K562 (cell line): ENCODE results near the gene GHRL. TPM values are rescaled to one million over a fixed set of nuclear protein-coding genes. Genes with fewer than 3 reads are reported as not detected.
A peak's percentile ranks its signal among the peaks of the same experiment; 100 is the strongest.

Experiments used
- ATAC-seq: fragments of 200-7000 bp; cut with Tn5 transposase; 3 replicates; pipeline ENCODE4 v1.9.1; 2020; ENCODE audit warnings: moderate library complexity
- BruUV-seq: library from RNA; stranded (reverse); fragments of 400-500 nt; replicated peaks from 2 replicates; lab custom pipeline; 2021; lab: Mats Ljungman, UMichigan
- CTCF ChIA-PET: fragments of 300-600 bp; formaldehyde crosslinking; extraction: SDS; loops from one replicate; lab custom pipeline; 2021; ENCODE audit warnings: low intra/inter-chr PET ratio; lab: Yijun Ruan, JAX
- POLR2A ChIA-PET: fragments of 300-600, 350-650 bp; sonication (Branson Sonifier 250); formaldehyde crosslinking; extraction: SDS; loops from one replicate; lab custom pipeline; 2021; ENCODE audit warnings: antibody characterized with exemption, inconsistent platforms; lab: Yijun Ruan, JAX
- DNase-seq, 4 experiments: peaks; one replicate each; pipeline versions ENCODE4 v3.0.0 to v3.0.0-alpha.2; 2011 to 2018; ENCODE audit warnings: low spot score in 3 of 4, mixed read lengths in 3 of 4; ENCODE audit errors: extremely low read depth in 1 of 4
- FAIRE-seq: peaks from 2 replicates; lab custom pipeline; 2011; peaks lifted over from hg19 to GRCh38; lab: Jason Lieb, UNC
- H2AFZ ChIP-seq: 2 replicates; pipeline ENCODE4 v1.6.0; 2011; ENCODE audit warnings: low read depth, low read length, control low read depth, inconsistent platforms
- H3K27ac ChIP-seq: fragments of 200-600 bp; 3 replicates; pipeline ENCODE4 v1.8.0; 2011; ENCODE audit warnings: low read depth, mild to moderate bottlenecking, control low read depth, inconsistent platforms, low read length, moderate library complexity, mixed read lengths; ENCODE audit errors: extremely low read depth
- H3K27me3 ChIP-seq, 2 experiments: fragments of 300-600 bp in 1 of 2; 2 replicates in 1 of 2; 3 replicates in 1 of 2; pipeline versions ENCODE4 v1.6.0 to v1.8.0; 2011; ENCODE audit warnings: inconsistent platforms in 2 of 2, low read length in 2 of 2, mild to moderate bottlenecking in 1 of 2, mixed read lengths in 1 of 2, moderate library complexity in 1 of 2; ENCODE audit not compliant: control insufficient read depth in 2 of 2, insufficient read depth in 2 of 2
- H3K36me3 ChIP-seq: fragments of 300-600 bp; 3 replicates; pipeline ENCODE4 v1.8.0; 2011; ENCODE audit warnings: mild to moderate bottlenecking, low read length, inconsistent platforms; ENCODE audit not compliant: control insufficient read depth, insufficient read depth
- H3K4me1 ChIP-seq, 2 experiments: fragments of 200-600 bp in 1 of 2; replicated peaks in 1 of 2; 2 replicates in 1 of 2; 3 replicates in 1 of 2; pipeline versions ENCODE4 v1.5.1 to v1.8.0; 2011; ENCODE audit warnings: inconsistent platforms in 2 of 2, low read length in 2 of 2, mild to moderate bottlenecking in 1 of 2, mixed read lengths in 1 of 2, moderate library complexity in 1 of 2; ENCODE audit not compliant: control insufficient read depth in 2 of 2, insufficient read depth in 2 of 2
- H3K4me2 ChIP-seq: 2 replicates; pipeline ENCODE4 v1.6.1; 2011; ENCODE audit warnings: low read length, control low read depth, inconsistent platforms, mixed read lengths; ENCODE audit not compliant: insufficient read depth
- H3K4me3 ChIP-seq: fragments of 200-600 bp; sonication (generic), shearing (Covaris generic); 2 replicates; pipeline ENCODE4 v1.5.1; 2016; ENCODE audit warnings: control low read depth, inconsistent platforms
- H3K79me2 ChIP-seq: fragments of 200-600 bp; 3 replicates; pipeline ENCODE4 v1.8.0; 2011; ENCODE audit warnings: low read length, inconsistent platforms; ENCODE audit not compliant: control insufficient read depth, insufficient read depth
- H3K9ac ChIP-seq, 2 experiments: 2 replicates each; pipeline versions ENCODE4 v1.6.0 to v1.6.1; 2011; ENCODE audit warnings: low read depth in 2 of 2, low read length in 2 of 2, control low read depth in 1 of 2, inconsistent platforms in 1 of 2, mild to moderate bottlenecking in 1 of 2, mixed read lengths in 1 of 2; ENCODE audit not compliant: insufficient read depth in 1 of 2
- H3K9me1 ChIP-seq: one replicate; pipeline ENCODE4 v1.6.0; 2011; ENCODE audit warnings: inconsistent platforms, mild to moderate bottlenecking, low read length, moderate library complexity; ENCODE audit not compliant: control insufficient read depth, insufficient read depth
- H3K9me3 ChIP-seq: replicated peaks from 2 replicates; pipeline ENCODE4 v1.5.1; 2011; ENCODE audit warnings: low read depth, low read length, inconsistent platforms; ENCODE audit not compliant: control insufficient read depth, insufficient read depth
- H4K20me1 ChIP-seq: replicated peaks from 2 replicates; pipeline ENCODE4 v1.6.1; 2011; ENCODE audit warnings: low read length, inconsistent platforms, mixed read lengths; ENCODE audit not compliant: control insufficient read depth, insufficient read depth
- AFF4 ChIP-seq: sonication (generic); formaldehyde crosslinking; IDR thresholded peaks from 2 replicates; pipeline ENCODE4 v1.8.0; 2023; ENCODE audit warnings: mild to moderate bottlenecking, missing genetic modification reagents
- CREB3 ChIP-seq: fragments of 450-650 bp; conservative IDR thresholded peaks from 2 replicates; pipeline ENCODE4 v1.6.1; 2016; ENCODE audit warnings: missing genetic modification characterization, low read depth, mild to moderate bottlenecking, missing compliant biosample characterization, moderate library complexity
- CTCF ChIP-seq, 3 experiments: IDR thresholded peaks in 2 of 3; conservative IDR thresholded peaks in 1 of 3; 2 replicates each; pipeline ENCODE4 v1.5.1; 2011 to 2012; ENCODE audit warnings: low read length in 3 of 3, mild to moderate bottlenecking in 3 of 3, control low read depth in 2 of 3, improper control_type of control experiment in 1 of 3, inconsistent platforms in 1 of 3, low read depth in 1 of 3, mixed read lengths in 1 of 3, moderate library complexity in 1 of 3; ENCODE audit not compliant: insufficient read depth in 2 of 3
- GATAD2B ChIP-seq: fragments of 450-650 bp; IDR thresholded peaks from 2 replicates; pipeline ENCODE4 v1.6.1; 2017; ENCODE audit warnings: mild to moderate bottlenecking, borderline replicate concordance
- HEY1 ChIP-seq: fragments of 250-450 bp; sonication (Bioruptor Pico); IDR thresholded peaks from 2 replicates; pipeline ENCODE4 v1.5.0; 2020; ENCODE audit warnings: mild to moderate bottlenecking, moderate library complexity, borderline replicate concordance
- NR2F6 ChIP-seq: fragments of 450-650 bp; formaldehyde crosslinking; IDR thresholded peaks from 2 replicates; pipeline ENCODE4 v1.4.0; 2020; ENCODE audit warnings: mild to moderate bottlenecking
- POLR2A ChIP-seq: fragments of 450-650 bp; conservative IDR thresholded peaks from 2 replicates; pipeline ENCODE4 v1.6.1; 2016
- POLR2G ChIP-seq: fragments of 200-400 bp; formaldehyde crosslinking; IDR thresholded peaks from 2 replicates; pipeline ENCODE4 v1.6.1; 2017; ENCODE audit warnings: low read depth, mild to moderate bottlenecking, antibody characterized with exemption, low read length, moderate library complexity
- SFPQ ChIP-seq: fragments of 200-400 bp; formaldehyde crosslinking; IDR thresholded peaks from 2 replicates; pipeline ENCODE4 v1.6.1; 2017; ENCODE audit warnings: mild to moderate bottlenecking, low read depth, low read length, moderate library complexity
- ZFP36 ChIP-seq: fragments of 150-350 bp; IDR thresholded peaks from 2 replicates; pipeline ENCODE4 v1.6.1; 2018; ENCODE audit warnings: low read length, low read depth; ENCODE audit not compliant: partially characterized antibody
- ZNF274 ChIP-seq: IDR thresholded peaks from 2 replicates; pipeline ENCODE4 v1.6.1; 2011; ENCODE audit warnings: low read depth, mild to moderate bottlenecking, low read length, moderate library complexity, borderline replicate concordance
- WGBS: fragments of 100-300 bp; shearing (Covaris generic); methylation state at CpG from one replicate; pipeline ENCODE4 v1.1.6; 2016; ENCODE audit warnings: low coverage, mixed read lengths; ENCODE audit not compliant: insufficient coverage; ENCODE audit errors: missing lambda C conversion rate; 5-methylcytosine and 5-hydroxymethylcytosine counted together
- in situ Hi-C: fragments of 300-500 bp; cut with MboI; formaldehyde crosslinking; loops from 4 replicates; pipeline ENCODE4 v1.15.0; 2018; ENCODE audit warnings: inconsistent platforms, mixed read lengths
- intact Hi-C: fragments of 100-400 bp; cut with micrococcal nuclease; formaldehyde crosslinking; loops from 2 replicates; pipeline ENCODE4 v1.14.2; 2022
- polyA plus RNA-seq, 8 experiments: library from polyadenylated mRNA; depleted of rRNA in 4 of 8; stranded (reverse) in 5 of 8; unstranded in 3 of 8; fragments of >200 nt; fragmentation: Nextera tagmentation in 2 of 8; fragmentation: Illumina TruSeq in 1 of 8; extraction: Ambion mirVana in 2 of 8; extraction: Trizol in 1 of 8; gene quantifications; 2 replicates each; pipeline versions ENCODE4 v1.2.1 to v1.2.3, GENCODE V29; 2011 to 2014; ENCODE audit warnings: inconsistent platforms in 1 of 8, missing spikeins in 1 of 8
- total RNA-seq, 7 experiments: library from RNA; depleted of rRNA in 6 of 7; stranded (reverse); fragments of >200 nt in 6 of 7; fragmentation: Illumina TruSeq in 2 of 7; extraction: Trizol in 2 of 7; gene quantifications; 2 replicates each; pipeline versions ENCODE4 v1.2.1 to v1.2.3, GENCODE V29; 2011 to 2021; ENCODE audit warnings: low replicate concordance in 1 of 7

Gene GHRL
- total and polyA plus RNA-seq, 9 of the 15 experiments (the other 6 are each of a cell fraction or from before 2014, with no cell fraction given): 0.08 to 0.29 (median 0.15) TPM; not detected in 5

- H3K36me3 ChIP-seq: peaks cover 24% of the 10 kb centered on the region; the same call in 2 of the 3 replicates
- BruUV-seq: no TSS peak
- intact Hi-C loops: no loop called here
- H3K4me3 ChIP-seq: no peak overlapping the region
- H2AFZ ChIP-seq: no peak overlapping the region
- ChIA-PET POLR2A (interaction anchor here (0.6 to 5.3 kb wide), 13 partner anchors 10 to 262 kb away, joined by 3 to 49 read pairs (median 4); partner anchors contain the start of gene SEC13), CTCF (no interaction called here)
- no peaks in the 10 kb centered on the region for H3K9me3 ChIP-seq
- FAIRE-seq (no peak), DNase-seq (no peak), ATAC-seq (no peak)
- H3K9me1 ChIP-seq: no peaks in the 10 kb centered on the region
- peaks cover 7 to 23% of the 10 kb centered on the region in 2 experiments for H3K4me1 ChIP-seq
- no peaks in the 10 kb centered on the region for H3K27me3 ChIP-seq
- H3K4me2 ChIP-seq: no peak overlapping the region
- H3K9ac ChIP-seq: no peak overlapping the region
- H3K27ac ChIP-seq: no peak overlapping the region
- H4K20me1 ChIP-seq: no peaks in the 10 kb centered on the region
- in situ Hi-C loops: no loop called here
- WGBS: 81% methylated on average over 9 of the region's 9 CpGs
- H3K79me2 ChIP-seq: no peaks in the 10 kb centered on the region
- peak; percentile 54 for TF ChIP-seq POLR2G
- TF ChIP-seq ZNF274: no peak
- no peak for TF ChIP-seq SFPQ
- TF ChIP-seq CTCF (IDR thresholded peaks at IDR 0.05 in 2 of 3, conservative IDR thresholded peaks at IDR 0.05 in 1 of 3; ENCODE audit: insufficient read depth in 2 of 3, low read depth in 1 of 3, low read length in 3 of 3): peak in 2 of 3 experiments; percentile 5 to 17; a peak in 3 of 6 replicates
- TF ChIP-seq GATAD2B: no peak
- TF ChIP-seq ZFP36: no peak
- TF ChIP-seq HEY1 (CRISPR knock-in tag): no peak
- no peak for TF ChIP-seq NR2F6 (CRISPR knock-in tag)
- 0 out of 2 replicates have a peak, but pooled peaks have one; percentile 31 for TF ChIP-seq POLR2A
- TF ChIP-seq CREB3 (tag): no peak
- TF ChIP-seq AFF4 (CRISPR knock-in tag): no peak
Measured at GRCh38 chr3:10289787-10290355, 2.9 kb downstream of the GHRL start.
